Left lung (tissue), 10 donors: Measurements from ENCODE around the gene KRT80. TPM values are rescaled to one million over a fixed set of nuclear protein-coding genes. Genes with fewer than 3 reads are reported as not detected.

Experiments used
- ATAC-seq: fragments of 200-7000 bp; cut with Tn5 transposase; one replicate; pipeline ENCODE4 v1.9.1; 2020; ENCODE audit warnings: moderate library complexity
- DNase-seq, 4 donors: peaks; one replicate each; pipeline ENCODE4 v3.0.0-alpha.2; 2013 to 2020
- H3K27ac ChIP-seq, 2 donors: fragments of 200-600 bp; sonication (generic) in 1 of 2; one replicate each; pipeline versions ENCODE4 v1.5.0 to v1.8.0; 2020 to 2021
- H3K27me3 ChIP-seq, 2 donors: fragments of 200-600 bp; sonication (generic) in 1 of 2; one replicate each; pipeline versions ENCODE4 v1.5.0 to v1.8.0; 2020 to 2021
- H3K36me3 ChIP-seq, 2 donors: fragments of 200-600 bp; sonication (generic) in 1 of 2; one replicate each; pipeline versions ENCODE4 v1.5.0 to v1.8.0; 2020 to 2021
- H3K4me1 ChIP-seq, 2 donors: fragments of 200-600 bp; one replicate each; pipeline ENCODE4 v1.8.0; 2021
- H3K4me3 ChIP-seq, 2 donors: fragments of 200-600 bp; sonication (generic) in 1 of 2; one replicate each; pipeline versions ENCODE4 v1.5.0 to v1.8.0; 2020 to 2021; ENCODE audit warnings: mild to moderate bottlenecking in 1 of 2
- H3K9me3 ChIP-seq, 2 donors: fragments of 200-600 bp; sonication (generic) in 1 of 2; one replicate each; pipeline versions ENCODE4 v1.5.0 to v1.8.0; 2020 to 2021
- intact Hi-C, 2 donors: fragments of 100-400 bp; cut with DNase I; formaldehyde crosslinking; loops; one replicate each; pipeline versions ENCODE4 v1.11.2 to v1.14.2; 2022
- polyA plus RNA-seq, 6 donors: library from polyadenylated mRNA; unstranded; fragments of 120-200 nt; gene quantifications; one replicate each; pipeline ENCODE4 v1.2.1, GENCODE V29; 2013; ENCODE audit not compliant: insufficient read length in 6 of 6
- total RNA-seq, 2 donors: library from RNA; stranded (reverse); fragmentation: NEBNext Ultra II Directional; extraction: Animal tissue kit (Norgen Biotek cat#: 25700); gene quantifications; one replicate each; pipeline ENCODE4 v1.2.1, GENCODE V29; 2021
- TF ChIP-seq, protein P1 (sequence below), 2 donors: fragments of 200-600 bp; sonication (generic) in 1 of 2; IDR thresholded peaks; one replicate each; pipeline versions ENCODE4 v1.5.0 to v1.8.0; 2021; ENCODE audit warnings: antibody characterized with exemption in 2 of 2
- donor health status: DM: no; HTN: yes; CAD: no.
- donor health status: DM: no; HTN: no; CAD: no.

Gene KRT80
- total and polyA plus RNA-seq, 8 donors = 0.59 to 30.1 (median 0.93) TPM

DNA sequence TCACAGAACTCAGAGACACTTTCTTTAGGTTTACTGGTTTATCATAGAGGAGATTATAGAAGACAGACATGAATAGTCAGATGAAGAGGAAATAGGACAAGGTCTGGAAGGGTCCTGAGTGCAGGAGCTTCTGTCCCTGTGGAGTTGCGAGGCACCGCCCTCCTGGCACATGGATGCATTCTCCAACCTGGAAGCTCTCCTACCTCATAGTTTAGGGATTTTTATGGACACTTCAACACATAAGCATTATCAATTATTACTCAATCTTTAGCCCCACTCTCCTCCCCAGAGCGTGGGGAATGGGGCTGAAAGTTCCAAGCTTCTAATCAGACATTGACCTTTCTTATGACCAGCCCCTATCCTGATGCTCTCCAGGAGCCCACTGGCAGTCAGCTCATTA, 28.7 kb upstream of the KRT80 start:
- Histone ChIP-seq H3K27ac (no peak overlapping the region), H3K36me3 (no peaks in the 10 kb centered on the region), H3K27me3 (peaks cover 0 to 27% of the 10 kb centered on the region in 2 donors), H3K4me3 (no peak overlapping the region), H3K4me1 (peaks cover 0 to 23% of the 10 kb centered on the region in 2 donors), H3K9me3 (no peaks in the 10 kb centered on the region)
- intact Hi-C loops = no loop called here
- no peak for ATAC-seq
- TF ChIP-seq, protein P1, sequence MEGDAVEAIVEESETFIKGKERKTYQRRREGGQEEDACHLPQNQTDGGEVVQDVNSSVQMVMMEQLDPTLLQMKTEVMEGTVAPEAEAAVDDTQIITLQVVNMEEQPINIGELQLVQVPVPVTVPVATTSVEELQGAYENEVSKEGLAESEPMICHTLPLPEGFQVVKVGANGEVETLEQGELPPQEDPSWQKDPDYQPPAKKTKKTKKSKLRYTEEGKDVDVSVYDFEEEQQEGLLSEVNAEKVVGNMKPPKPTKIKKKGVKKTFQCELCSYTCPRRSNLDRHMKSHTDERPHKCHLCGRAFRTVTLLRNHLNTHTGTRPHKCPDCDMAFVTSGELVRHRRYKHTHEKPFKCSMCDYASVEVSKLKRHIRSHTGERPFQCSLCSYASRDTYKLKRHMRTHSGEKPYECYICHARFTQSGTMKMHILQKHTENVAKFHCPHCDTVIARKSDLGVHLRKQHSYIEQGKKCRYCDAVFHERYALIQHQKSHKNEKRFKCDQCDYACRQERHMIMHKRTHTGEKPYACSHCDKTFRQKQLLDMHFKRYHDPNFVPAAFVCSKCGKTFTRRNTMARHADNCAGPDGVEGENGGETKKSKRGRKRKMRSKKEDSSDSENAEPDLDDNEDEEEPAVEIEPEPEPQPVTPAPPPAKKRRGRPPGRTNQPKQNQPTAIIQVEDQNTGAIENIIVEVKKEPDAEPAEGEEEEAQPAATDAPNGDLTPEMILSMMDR (IDR thresholded peaks at IDR 0.05) = no peak
- peak in 1 of 4 donors; percentile 23 for DNase-seq

DNA sequence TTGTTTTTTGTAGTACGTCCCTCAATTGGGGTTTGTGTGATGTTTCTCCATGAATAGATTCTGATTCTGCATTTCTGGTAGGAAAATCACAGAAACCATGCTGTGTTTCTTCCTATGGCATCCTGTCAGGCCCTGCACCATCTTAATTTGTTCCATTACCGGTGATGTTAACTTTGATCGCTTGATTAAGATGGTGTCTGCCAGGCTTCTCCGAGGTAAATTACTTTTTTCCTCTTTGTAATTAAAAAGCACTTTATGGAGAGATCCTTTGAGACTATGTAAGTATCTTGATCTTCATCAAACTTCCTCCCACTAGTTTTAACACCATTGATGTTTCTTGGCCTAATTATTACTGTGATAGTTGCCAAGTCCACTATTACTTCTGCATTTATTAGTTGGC, 26.2 kb upstream of the KRT80 start:
- Histone ChIP-seq H3K36me3 (no peaks in the 10 kb centered on the region), H3K27me3 (peaks cover 0 to 26% of the 10 kb centered on the region in 2 donors), H3K4me1 (peaks cover 0 to 34% of the 10 kb centered on the region in 2 donors), H3K27ac (no peak overlapping the region), H3K9me3 (no peaks in the 10 kb centered on the region), H3K4me3 (no peak overlapping the region)
- DNase-seq (no peak), ATAC-seq (no peak)
- TF ChIP-seq, protein P1 (IDR thresholded peaks at IDR 0.05) = no peak
- intact Hi-C loops = no loop called here

DNA sequence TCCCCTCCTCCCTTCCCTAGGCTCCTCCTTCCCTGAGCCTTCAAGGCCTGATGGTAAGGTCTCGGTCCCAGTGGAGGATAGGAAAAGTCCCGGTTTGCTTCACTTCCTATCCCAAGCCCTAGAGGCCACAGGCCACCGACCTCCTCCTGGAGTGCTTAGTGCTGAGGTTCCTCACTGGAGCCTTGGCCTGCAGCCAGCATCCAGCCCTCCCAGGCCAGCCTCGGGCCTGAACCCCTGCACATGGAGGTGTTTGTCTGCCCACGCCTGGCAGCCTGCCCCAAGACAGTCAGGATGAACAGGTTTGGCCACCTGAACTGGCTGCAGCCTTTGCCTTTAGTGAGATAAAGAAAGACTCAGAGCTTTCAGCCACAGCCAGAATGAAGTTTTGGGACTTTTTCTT, 25.4 kb upstream of the KRT80 start:
- intact Hi-C loops = no loop called here

DNA sequence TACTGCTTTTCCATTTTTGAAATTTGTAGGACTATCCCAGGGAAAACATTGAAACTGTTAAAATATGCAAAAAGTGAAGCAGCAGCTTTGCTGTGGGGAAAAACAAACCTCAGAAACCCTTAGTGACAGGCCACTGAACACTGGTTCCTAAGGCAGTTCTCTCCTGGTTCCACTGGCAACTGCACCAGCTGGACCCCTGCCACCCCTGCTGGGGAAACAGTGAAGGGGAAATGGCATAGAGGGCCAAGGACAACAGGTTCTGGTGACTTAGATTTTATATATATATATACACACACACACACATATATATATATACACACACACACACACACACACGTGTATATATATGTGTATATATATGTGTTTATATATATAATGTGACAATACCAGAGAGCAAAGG, 25.0 kb upstream of the KRT80 start:
- H3K27me3 ChIP-seq = peaks cover 0 to 21% of the 10 kb centered on the region in 2 donors
- intact Hi-C loops = no loop called here

More for the DNA sequence above, 25.4 kb upstream of the KRT80 start:
- ATAC-seq = peak; percentile 59
- Histone ChIP-seq H3K4me3 (no peak overlapping the region), H3K36me3 (no peaks in the 10 kb centered on the region), H3K9me3 (no peaks in the 10 kb centered on the region), H3K4me1 (peaks cover 0 to 31% of the 10 kb centered on the region in 2 donors), H3K27me3 (peaks cover 0 to 25% of the 10 kb centered on the region in 2 donors), H3K27ac (no peak overlapping the region)
- peak; percentile 47 to 93 (median 84) for DNase-seq
- TF ChIP-seq, protein P1 (IDR thresholded peaks at IDR 0.05) = no peak

DNA sequence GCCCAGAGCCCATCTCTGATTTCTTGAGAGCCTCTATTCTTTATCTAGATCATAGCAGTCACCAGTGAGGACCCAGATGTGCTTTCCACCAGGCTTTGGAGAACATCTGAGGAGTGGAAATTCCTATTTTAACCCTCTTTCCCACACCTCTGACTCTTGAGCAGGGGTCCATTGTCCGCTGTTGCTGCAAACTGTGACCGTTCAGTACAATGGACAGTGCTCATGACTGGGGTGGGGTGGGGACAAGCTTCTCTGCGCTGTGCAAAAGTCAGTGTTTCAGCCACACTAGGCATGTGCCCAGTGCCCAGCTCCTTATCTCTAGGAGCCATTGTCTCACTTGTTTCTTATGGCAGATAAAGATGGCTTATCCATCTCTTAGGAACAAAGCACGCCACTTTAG, 24.3 kb upstream of the KRT80 start:
- Histone ChIP-seq H3K4me1 (peaks cover 0 to 23% of the 10 kb centered on the region in 2 donors), H3K27me3 (peaks cover 0 to 18% of the 10 kb centered on the region in 2 donors), H3K9me3 (no peaks in the 10 kb centered on the region), H3K36me3 (no peaks in the 10 kb centered on the region), H3K27ac (no peak overlapping the region), H3K4me3 (no peak overlapping the region)
- DNase-seq = no peak
- TF ChIP-seq, protein P1 (IDR thresholded peaks at IDR 0.05) = no peak
- no peak for ATAC-seq
- intact Hi-C loops = no loop called here

More for the DNA sequence above, 25.0 kb upstream of the KRT80 start:
- peak in 1 of 4 donors; percentile 28 for DNase-seq
- peaks cover 0 to 27% of the 10 kb centered on the region in 2 donors for H3K4me1 ChIP-seq
- H3K36me3 ChIP-seq = no peaks in the 10 kb centered on the region
- H3K27ac ChIP-seq = no peak overlapping the region
- no peaks in the 10 kb centered on the region for H3K9me3 ChIP-seq
- TF ChIP-seq, protein P1 (IDR thresholded peaks at IDR 0.05) = no peak
- H3K4me3 ChIP-seq = no peak overlapping the region
- ATAC-seq = no peak
